ENCODE data around the gene TMEM92.

The TMEM92 gene

GRCh38 chr17:50240851-50241250 is 33.4 kb upstream of the TMEM92 start:
- no peak for DNase-seq (ENCODE audit: low read depth)
- no peak overlapping the region for H3K4me3 ChIP-seq (ENCODE audit: low read length)
- TF ChIP-seq CTCF (conservative IDR thresholded peaks at IDR 0.05; ENCODE audit: low read depth, low read length) = no peak

- TF ChIP-seq CTCF (conservative IDR thresholded peaks at IDR 0.05; ENCODE audit: low read depth, low read length) = no peak
- DNase-seq (ENCODE audit: low read depth) = no peak
- H3K4me3 ChIP-seq (ENCODE audit: low read length) = no peak overlapping the region
Measured at GRCh38 chr17:50241431-50241830, 32.8 kb upstream of the TMEM92 start.

GRCh38 chr17:50244771-50245170 is 29.5 kb upstream of the TMEM92 start:
- H3K4me3 ChIP-seq (ENCODE audit: low read length) = no peak overlapping the region
- TF ChIP-seq CTCF (conservative IDR thresholded peaks at IDR 0.05; ENCODE audit: low read depth, low read length) = no peak
- no peak for DNase-seq (ENCODE audit: low read depth)

GRCh38 chr17:50248255-50248654 is 26.0 kb upstream of the TMEM92 start:
- no peak for TF ChIP-seq CTCF (conservative IDR thresholded peaks at IDR 0.05; ENCODE audit: low read depth, low read length)
- no peak overlapping the region for H3K4me3 ChIP-seq (ENCODE audit: low read length)
- DNase-seq (ENCODE audit: low read depth) = no peak

DNA sequence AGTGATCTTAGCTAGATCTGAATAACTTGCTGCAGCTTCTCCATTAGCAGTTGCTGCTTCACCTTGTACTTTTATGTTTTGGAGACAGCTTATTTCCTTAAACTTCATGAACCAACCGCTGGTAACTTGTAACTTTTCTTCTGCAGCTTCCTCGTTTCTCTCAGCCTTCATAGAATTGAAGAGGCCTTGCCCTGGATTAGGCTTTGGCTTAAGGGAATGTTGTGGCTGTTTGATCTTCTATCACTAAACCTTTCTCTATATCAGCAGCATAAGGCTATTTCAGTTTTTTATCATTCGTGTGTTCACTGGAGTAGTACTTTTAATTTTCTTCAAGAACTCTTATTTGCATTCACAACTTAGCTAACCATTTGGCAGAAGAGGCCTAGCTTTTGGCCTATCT is 21.5 kb upstream of the TMEM92 start:
- H3K4me3 ChIP-seq (ENCODE audit: low read length) = no peak overlapping the region
- TF ChIP-seq CTCF (conservative IDR thresholded peaks at IDR 0.05; ENCODE audit: low read depth, low read length) = no peak
- DNase-seq (ENCODE audit: low read depth) = no peak

DNA sequence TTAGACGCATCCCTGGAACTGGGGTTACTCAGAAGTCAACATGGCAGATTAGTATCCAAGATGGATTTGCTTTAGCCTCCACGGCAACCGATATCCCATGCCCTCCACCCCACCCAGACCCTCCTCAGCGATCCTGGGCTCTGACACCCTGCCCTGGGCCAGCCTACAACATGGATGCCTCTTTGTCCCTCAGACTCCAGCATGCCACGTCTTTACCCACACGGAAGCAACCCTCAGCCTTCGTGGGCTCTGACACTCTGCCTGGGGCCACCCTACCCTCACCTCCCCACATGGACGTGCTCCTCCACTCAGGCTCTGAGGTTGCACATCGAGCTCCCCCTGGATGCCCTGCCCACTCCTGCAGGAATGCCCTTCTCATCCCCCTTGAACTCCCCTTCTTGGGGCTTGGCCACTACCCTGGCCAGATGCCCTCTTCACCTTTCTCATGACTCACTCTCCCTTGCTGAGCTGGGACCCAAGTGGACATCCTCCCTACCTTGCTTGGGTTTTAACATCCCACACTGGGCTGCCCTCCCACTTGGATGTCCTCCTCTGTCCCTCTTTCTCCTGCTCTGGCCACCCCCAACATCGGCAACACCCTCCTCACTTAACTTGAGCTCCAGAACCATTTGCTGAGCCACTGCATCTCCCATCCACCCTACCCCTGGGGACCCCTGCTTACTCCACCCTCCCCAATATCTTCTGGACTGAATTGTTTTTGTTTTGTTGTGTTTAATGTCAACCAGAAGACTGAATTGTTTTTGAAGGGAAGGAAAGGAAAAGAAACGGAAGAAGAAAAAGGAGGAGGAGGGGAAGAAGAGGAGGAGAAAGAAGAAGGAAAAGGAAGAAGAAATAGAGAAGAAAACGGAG is 18.3 kb upstream of the TMEM92 start:
- TF ChIP-seq CTCF (conservative IDR thresholded peaks at IDR 0.05; ENCODE audit: low read depth, low read length) = no peak
- H3K4me3 ChIP-seq (ENCODE audit: low read length) = no peak overlapping the region
- DNase-seq (ENCODE audit: low read depth) = no peak
